Measurements from ENCODE around the gene RHOT1.
"Not testable (repeated sequence)": the region's sequence is repeated elsewhere in the genome, so short reads cannot be mapped to it uniquely, and the experiment has no call there.

The RHOT1 gene

DNA sequence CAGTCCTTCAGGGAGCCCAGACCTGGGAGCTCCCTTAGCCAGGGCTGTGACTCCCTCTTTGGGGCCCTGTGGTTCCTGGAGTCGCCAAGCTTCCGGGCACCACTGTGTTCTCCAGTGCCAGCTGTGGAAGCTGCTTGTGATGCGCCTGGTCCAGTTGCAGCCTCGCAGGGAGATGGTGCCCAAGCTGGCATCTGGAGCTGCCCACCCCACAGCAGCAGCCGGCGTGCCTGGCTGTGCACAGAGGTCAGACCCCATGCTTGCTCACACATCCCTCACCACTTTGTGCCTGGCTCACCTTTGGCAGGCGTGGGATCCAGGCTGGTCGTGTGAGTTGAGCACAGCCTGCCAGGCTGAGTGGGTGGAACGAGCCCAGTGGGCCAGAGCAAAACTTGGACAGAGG, 18.2 kb downstream of the RHOT1 start:
- no peak for DNase-seq

DNA sequence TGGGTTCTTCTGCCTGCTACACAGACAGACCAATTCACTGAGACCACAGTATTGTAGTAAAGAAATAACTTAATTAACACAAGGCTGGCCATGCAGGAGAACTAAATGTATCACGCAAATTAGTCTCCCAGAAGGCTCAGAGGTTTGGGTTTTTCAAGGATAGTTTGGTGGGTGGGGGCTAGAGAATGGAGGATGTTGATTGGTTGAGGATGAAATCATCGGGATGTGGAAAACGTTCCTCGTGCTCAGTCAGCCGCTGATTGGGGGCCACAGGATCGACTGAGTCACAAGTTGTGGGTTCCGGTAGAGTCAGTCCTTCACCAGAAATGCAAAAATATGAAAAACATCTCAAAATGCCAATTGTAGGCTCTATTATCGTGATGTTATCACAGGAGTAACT, 18.7 kb downstream of the RHOT1 start:
- peak; percentile 40 for DNase-seq

DNA sequence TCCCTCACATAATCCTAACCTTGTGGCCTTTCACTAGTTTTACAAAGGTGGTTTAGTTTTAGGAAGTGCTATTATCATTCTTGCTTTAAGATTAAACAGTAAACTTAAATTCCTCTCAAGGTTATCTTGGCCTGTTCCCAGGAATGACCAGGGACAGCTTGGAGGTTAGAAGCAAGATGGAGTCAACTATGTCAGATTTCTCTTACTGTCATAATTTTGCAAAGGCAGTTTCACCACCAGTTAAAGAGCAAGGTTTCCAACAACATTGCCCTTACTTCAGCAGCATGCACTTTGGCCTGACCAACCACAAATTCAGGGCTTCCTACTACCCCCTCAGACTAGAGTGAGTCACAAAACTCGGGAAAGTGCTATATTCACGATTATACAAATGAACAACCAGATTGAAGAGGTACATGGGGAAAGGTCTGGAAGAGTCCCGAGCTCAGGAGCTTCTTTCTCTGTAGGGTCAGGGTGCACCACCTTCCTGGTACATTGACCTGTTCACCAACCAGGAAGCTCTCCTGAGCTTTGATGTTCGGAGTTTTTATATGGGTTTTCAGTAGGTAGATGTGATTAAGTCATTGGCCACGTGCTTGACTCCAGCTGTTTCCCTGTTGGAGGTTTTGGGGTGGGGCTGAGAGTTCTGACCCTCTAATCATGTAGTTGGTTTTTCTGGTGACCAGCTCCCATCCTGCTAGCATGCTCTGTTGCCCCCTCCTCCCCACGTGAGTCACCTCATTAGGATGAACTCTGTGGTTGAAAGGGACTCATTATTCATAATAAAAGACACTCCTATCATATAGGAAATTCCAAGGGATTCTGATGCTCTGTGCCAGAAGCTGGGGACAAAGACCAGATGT, 19.4 kb downstream of the RHOT1 start:
- DNase-seq, result peak; percentile 98

DNA sequence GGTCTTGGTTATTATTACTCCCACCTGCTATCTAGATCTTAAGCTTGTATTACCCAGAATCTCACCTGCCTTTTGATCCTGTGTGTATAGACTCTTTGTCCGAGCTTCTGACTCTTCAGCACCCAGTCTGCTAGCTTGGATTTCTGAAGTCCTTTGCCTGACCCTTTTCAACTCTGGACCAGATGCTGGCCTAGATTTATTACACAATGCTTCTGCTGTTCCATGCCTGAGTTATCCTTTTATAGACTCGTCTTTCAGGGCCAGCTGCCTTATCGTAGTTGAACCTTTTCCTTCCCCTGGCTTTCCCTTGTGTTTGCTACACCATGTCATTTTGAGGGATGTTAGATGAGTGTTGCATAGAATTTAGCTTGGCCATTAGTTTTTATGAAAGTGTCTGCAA, 32.6 kb downstream of the RHOT1 start:
- DNase-seq, result no peak

DNA sequence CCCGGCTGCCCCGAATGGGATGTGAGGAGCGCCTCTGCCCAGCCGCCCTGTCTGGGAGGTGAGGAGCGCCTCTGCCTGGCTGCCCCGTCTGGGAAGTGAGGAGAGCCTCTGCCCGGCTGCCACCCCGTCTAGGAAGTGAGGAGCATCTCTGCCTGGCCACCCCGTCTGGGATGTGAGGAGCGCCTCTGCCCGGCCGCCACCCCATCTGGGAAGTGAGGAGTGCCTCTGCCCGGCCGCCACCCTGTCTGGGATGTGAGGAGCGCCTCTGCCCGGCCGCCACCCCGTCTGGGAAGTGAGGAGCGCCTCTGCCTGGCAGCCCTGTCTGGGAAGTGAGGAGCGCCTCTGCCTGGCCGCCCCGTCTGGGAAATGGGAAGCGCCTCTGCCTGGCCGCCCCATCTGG, 36.4 kb downstream of the RHOT1 start:
- DNase-seq, result not testable (repeated sequence)

DNA sequence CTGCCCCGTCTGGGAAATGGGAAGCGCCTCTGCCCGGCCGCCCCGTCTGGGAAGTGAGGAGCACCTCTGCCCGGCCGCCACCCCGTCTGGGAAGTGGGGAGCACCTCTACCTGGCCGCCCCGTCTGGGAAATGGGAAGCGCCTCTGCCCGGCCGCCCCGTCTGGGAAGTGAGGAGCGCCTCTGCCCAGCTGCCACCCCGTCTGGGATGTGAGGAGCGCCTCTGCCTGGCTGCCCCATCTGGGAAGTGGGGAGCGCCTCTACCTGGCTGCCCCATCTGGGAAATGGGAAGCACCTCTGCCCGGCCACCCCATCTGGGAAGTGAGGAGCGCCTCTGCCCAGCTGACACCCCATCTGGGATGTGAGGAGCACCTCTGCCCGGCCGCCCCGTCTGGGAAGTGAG, 36.8 kb downstream of the RHOT1 start:
- DNase-seq, result not testable (repeated sequence)

DNA sequence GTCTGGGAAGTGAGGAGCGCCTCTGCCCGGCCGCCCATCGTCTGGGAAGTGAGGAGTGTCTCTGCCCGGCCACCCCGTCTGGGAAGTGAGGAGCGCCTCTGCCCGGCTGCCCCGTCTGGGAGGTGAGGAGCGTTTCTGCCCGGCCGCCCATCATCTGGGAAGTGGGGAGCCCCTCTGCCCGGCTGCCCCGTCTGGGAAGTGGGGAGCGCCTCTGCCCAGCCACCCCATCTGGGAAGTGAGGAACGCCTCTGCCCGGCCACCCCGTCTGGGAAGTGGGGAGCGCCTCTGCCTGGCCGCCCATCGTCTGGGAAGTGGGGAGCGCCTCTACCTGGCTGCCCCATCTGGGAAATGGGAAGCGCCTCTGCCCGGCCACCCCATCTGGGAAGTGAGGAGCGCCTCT, 37.2 kb downstream of the RHOT1 start:
- DNase-seq, result not testable (repeated sequence)

DNA sequence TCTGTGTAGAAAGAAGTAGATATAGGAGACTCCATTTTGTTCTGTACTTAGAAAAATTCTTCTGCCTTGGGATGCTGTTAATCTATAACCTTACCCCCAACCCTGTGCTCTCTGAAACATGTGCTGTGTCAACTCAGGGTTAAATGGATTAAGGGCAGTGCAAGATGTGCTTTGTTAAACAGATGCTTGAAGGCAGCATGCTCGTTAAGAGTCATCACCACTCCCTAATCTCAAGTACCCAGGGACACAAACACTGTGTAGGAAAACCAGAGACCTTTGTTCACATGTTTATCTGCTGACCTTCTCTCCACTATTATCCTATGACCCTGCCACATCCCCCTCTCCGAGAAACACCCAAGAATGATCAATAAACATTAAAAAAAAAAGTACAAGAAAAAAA, 38.0 kb downstream of the RHOT1 start:
- DNase-seq, result not testable (repeated sequence)

DNA sequence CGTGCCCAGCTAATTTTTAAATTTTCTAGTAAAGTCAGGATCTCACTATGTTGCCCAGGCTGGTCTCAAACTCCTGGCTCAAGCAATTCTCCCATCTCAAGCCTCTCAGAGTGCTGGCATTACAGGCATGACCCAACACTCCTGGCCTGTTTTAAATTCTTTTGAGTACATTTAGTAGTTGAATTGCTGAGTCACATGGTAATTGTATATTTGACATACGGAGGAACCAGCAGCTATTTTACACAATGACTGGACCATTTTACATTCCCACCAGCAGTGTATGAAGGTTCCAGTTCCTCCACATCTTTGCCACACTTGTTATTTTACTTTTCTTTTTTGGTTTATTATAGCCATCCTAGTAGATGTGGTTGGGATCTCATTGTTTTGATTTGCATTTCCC, 43.6 kb downstream of the RHOT1 start:
- DNase-seq, result peak; percentile 10

DNA sequence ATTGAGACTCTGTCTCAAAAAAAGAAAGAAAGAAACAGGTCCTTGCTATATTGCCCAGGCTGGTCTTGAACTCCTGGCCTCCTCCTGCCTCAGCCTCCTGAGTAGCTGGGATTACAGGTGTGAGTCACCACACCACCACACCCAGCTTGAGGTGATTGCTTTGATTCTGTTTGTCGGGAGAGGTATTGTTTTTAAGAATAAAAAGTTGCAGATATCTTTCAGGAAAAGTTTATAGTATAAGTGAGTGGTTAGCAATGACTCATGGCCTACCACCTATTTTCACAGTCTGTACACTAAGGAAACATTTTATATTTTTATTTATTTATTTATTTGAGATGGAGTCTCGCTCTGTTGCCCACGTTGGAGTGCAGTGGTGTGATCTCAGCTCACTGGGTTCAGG, 45.0 kb downstream of the RHOT1 start:
- no peak for DNase-seq

DNA sequence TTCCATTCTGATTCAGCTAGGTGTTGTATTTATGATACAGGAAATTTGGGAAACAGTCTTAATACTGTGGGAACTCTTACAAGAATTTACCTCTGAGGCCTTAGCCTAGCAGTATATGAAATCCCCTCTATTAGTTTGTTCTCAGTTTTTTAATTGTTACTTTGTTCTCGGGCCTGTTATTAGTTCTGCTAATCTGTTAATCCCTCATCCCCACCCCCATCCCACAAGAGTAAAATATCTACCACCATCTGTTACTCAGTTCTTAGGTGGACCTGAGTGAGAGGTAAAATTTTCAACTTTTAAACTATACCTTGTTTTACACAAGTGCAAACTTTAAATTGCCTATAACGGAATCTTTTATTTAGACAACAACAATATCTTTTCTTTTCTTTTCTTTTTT, 47.0 kb downstream of the RHOT1 start:
- no peak for DNase-seq

DNA sequence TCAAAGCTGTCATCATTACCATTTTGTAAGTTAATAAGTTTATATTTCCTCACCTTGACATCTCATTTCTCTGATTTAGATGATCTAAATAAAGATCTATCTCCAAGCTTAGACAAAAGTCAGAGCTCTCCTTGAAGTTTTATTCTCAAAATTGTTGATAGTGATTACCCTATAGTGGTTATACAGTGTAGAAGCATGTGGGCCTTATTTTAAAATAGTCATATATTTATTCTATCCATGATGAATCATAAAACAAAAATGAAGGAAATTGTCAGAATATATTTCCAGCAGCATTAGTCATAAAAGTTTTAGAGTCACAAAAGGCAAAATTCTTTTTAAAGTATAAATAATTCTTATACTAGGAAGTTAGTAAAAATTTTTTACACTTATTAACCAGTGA, 49.0 kb downstream of the RHOT1 start:
- DNase-seq, result peak; percentile 64

DNA sequence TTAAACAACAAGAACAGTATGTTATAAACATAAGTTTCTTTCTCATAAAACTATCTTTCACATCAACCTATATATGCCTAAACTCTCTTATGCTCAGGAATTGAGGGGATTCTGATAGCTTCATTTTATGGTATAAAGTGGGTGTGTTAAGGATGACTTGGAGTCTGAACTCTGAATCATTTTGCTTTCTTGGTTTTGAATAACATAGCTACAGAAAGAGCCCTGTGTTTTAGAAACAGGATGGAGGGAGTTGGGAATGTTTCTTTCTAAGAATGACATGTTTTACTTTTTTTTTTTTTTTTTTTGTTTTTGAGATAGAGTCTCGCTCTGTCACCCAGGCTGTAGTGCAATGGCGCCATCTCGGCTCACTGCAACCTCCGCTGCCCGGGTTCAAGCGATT, 50.1 kb downstream of the RHOT1 start:
- DNase-seq, result peak; percentile 42

DNA sequence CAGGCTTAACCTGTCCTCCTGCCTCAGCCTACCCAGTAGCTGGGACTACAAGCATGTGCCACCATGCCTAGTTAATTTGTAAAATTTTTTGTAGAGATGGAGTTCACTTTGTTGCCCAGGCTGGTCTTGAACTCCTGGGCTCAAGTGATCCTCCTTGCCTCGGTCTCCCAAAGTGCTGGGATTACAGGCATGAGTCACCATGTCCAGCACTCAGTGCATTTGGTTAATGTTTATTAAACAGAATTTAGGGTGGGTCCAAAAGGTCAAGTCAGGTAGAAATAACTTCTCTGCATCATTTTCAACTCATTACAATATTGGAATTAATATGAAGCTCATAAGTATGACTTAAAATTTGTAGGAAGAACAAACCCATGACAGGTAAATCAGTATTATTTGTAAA, 55.7 kb downstream of the RHOT1 start:
- DNase-seq, result no peak

DNA sequence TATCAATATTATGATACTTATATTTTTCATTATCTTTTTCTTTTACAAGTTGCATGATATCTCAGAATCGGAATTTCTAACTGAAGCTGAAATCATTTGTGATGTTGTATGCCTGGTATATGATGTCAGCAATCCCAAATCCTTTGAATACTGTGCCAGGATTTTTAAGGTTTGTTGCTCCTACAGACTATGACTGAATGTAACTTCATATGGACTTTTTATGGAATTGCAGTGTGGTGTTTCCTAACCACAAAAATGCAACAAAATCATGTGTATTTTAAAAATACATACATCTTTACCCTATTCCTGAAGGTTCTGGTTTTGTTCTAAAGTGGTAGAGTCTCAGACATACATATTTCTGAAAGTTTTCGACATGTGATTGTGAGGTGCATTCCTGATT, 64.6 kb downstream of the RHOT1 start:
- DNase-seq, result peak; percentile 49

DNA sequence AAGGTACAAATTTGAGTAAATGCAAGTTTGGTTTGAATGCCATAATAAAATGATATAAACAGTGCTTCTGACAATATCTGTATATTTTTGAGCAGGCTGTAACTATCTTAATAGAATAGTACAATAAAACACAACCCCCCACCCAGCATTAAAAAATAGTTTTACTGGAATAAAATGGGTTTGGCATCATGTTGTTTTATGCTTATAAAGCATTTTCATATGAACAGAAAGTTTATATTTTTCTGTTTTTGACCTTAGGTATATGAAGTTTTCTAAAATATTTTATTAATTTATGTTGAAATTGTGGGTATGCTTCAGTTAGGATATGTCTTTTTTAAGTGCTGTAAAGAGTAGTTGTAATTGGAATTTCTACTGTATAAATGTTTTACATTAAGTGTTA, 66.1 kb downstream of the RHOT1 start:
- DNase-seq, result no peak

DNA sequence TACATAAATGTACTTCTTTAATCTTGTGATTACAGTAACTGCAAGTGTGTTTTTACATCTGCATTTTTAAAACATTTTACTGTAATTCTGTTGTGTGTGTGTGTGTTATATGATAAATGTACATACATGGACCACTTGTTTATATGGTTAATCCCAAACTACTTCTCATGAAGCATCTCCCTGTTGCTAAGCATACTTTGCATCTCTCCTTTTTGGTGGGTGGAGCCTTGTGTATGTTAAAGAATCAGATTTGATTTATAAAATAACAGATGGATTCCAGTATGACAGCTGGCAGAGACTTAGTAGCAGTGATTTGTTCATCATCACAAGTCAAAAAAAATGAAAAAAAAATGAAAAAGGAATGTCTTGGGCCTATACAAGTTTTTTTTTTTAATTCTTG, 67.3 kb downstream of the RHOT1 start:
- no peak for DNase-seq

DNA sequence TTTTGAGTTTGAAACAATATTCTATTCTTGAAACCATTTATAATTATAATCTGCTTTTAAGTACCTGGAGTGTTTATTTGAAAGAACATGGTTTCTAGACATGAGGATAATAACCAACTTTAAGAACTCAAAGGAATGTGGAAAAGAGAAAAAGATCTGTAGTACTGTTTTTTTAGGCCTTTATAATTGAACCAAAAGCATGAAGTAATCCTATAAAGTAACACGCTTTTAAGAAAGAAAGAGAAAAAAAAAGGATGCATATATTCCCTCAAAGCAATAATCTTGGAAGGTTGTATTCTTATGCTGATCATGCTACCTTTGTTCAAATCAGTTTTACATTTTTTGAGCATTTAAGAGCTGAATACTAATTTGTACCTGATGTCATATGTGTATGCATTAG, 69.4 kb downstream of the RHOT1 start:
- no peak for DNase-seq

DNA sequence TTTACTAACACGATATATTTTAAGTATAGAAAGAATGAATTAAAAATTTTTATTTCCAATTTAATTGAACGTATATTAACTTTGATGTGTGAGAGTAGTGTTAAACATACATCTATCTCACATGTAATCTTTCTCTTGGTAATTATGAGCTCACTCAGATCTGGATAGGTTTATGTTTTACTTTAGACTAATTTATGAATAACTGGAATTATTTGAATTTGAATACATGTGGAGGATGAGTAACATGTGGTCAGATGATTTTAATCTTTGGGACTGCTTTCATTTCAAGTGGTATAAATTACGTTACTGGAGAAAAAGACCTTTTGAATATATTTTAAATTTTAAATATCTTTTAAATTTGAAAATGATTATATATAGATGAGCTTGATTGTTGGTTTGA, 73.4 kb downstream of the RHOT1 start:
- DNase-seq, result no peak

DNA sequence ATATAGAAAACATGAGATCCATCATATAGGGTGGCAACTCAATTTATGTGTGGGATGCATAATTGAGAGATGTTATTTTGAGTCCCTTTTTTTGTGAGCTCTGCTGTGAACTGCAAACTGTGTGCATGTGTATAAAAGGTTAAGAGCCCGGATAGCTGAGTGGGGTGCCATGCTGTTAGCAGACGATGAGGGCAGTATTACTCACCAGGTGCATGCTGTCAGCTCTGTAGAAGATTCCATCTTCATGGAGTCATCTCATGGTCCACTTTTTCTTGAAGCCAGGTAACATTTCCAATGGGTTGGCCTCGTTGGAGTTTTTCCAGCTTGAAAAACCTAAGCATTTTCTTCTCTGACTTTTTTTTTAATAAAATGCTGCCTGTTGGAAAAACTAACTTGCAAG, 80.3 kb downstream of the RHOT1 start:
- peak; percentile 14 for DNase-seq

DNA sequence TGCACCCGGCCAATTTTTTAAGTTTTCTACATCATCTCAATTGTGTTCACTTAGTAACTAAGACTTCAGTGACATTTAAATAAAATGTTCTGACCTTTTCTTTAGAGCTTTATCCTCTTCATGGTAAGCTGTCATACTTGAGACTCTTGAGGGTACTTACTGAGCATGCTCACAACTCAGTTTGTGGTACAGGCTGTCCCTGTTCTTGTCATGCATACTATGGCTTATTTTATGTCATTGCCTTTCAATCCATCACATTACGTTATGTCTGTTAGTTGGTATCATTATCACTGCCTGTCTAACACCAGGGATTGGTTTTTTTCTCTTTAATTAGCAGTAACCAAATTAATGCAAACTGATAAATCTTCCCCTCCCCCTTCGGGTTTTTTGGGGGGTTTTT, 81.4 kb downstream of the RHOT1 start:
- no peak for DNase-seq

DNA sequence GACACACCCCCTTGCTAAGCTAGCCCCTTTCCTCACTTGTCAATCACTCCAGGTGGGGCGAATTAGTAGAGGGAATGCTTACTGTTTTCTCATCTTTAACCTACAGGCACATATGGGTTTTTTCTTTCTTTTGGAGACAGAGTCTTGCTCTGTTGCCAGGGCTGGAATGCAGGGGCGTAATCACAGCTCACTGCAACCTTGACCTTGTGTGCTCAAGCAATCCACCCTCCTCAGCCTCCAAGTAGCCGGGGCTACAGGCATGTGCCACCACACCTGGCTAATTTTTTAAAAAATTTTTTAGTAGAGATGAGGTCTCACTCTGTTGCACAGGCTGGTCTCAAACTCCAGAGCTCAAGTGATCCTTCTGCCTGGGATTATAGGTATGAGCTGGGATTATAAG, 84.6 kb downstream of the RHOT1 start:
- DNase-seq, result no peak

DNA sequence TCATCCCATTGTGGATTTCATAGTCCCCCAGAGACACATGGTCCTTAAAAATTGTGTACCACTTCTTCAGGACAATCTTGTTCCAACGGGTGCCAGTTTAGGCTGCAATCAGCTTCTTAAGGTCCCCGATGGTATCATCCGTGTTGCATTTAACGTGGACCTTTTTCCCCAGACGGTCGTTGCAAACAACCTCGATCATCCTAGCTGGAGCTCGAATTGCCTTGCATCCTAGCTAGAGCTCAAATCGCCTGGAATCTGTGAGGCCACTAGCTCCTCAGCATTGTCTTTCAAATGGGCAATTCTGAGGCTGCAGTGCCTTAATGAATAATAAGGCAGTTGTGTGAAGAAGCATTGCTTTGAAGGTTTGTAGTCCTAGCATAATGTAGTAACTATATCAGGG, 85.6 kb downstream of the RHOT1 start:
- DNase-seq, result no peak

DNA sequence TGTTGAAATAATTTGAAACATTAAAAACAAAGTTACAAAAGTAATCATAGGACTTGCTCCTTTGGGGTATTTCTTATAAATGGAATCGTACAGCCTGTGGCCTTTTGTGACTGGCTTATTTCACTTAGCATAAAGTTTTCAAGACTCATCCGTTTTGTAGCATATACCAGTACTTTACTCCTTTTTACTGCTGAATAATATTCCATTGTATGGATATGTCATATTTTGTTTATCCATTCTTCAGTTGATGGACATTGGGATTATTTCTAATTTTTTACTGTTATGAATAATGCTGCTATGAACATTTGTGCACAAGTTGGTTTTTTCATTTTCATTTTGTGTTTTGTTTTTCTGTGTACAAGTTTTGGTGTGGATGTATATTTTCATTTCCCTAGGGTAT, 93.3 kb downstream of the RHOT1 start:
- no peak for DNase-seq

DNA sequence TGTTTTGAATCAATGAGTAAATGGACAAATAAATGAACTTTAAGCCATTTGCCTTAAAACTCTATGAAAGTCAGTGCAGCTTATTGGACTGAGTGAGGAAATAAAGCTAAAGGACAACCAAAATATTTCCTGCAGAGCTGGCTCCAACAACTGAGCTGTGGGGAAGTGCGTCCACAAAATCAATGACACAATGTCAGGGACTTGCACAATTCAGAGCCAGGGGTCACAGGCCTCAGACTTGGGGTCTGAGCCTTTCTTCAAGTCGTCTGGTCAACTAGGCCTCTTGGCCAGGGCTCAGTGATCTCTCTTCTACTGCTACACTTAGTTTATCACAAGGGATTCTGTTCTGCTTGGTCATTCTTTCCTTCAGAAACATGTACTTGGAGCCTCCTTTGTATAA, 97.2 kb downstream of the RHOT1 start:
- no peak for DNase-seq

All from EL (cell line).